ENCODE data around the gene RANBP17. TPM values are rescaled to one million over a fixed set of nuclear protein-coding genes. Genes with fewer than 3 reads are reported as not detected.

The RANBP17 gene
- total and polyA plus RNA-seq, 5 donors, result 0.72 to 7.1 (median 5.7) TPM

GRCh38 chr5:171092194-171092593 lies 230.4 kb downstream of the RANBP17 start:
- Histone ChIP-seq H3K27me3 (ENCODE audit: control insufficient read depth, insufficient read depth) (no peaks in the 10 kb centered on the region), H3K4me3 (ENCODE audit: low read length) (no peak overlapping the region), H3K27ac (ENCODE audit: low read length) (no peak overlapping the region), H3K9me3 (ENCODE audit: control insufficient read depth, low read length) (no peaks in the 10 kb centered on the region), H3K4me1 (ENCODE audit: control insufficient read depth, insufficient read depth, low read length) (no peaks in the 10 kb centered on the region)
- 80% methylated on average over 2 of the region's 2 CpGs for WGBS
- intact Hi-C loops (cut with DNase I), result no loop called here
- DNase-seq (no peak), ATAC-seq (no peak)

GRCh38 chr5:171093598-171093997 lies 231.8 kb downstream of the RANBP17 start:
- H3K9me3 ChIP-seq (ENCODE audit: control insufficient read depth, low read length), result no peaks in the 10 kb centered on the region
- no peaks in the 10 kb centered on the region for H3K4me1 ChIP-seq (ENCODE audit: control insufficient read depth, insufficient read depth, low read length)
- no peak overlapping the region for H3K4me3 ChIP-seq (ENCODE audit: low read length)
- H3K27me3 ChIP-seq (ENCODE audit: control insufficient read depth, insufficient read depth), result no peaks in the 10 kb centered on the region
- ATAC-seq (no peak), DNase-seq (no peak)
- intact Hi-C loops (cut with DNase I), result no loop called here
- no peak overlapping the region for H3K27ac ChIP-seq (ENCODE audit: low read length)

- no peak overlapping the region for H3K4me3 ChIP-seq (ENCODE audit: low read length)
- H3K9me3 ChIP-seq (ENCODE audit: control insufficient read depth, low read length), result no peaks in the 10 kb centered on the region
- intact Hi-C loops (cut with DNase I), result no loop called here
- no peak for ATAC-seq
- H3K27me3 ChIP-seq (ENCODE audit: control insufficient read depth, insufficient read depth), result no peaks in the 10 kb centered on the region
- WGBS, result 69% methylated on average over 3 of the region's 3 CpGs
- no peak overlapping the region for H3K27ac ChIP-seq (ENCODE audit: low read length)
- no peak for DNase-seq
- no peaks in the 10 kb centered on the region for H3K4me1 ChIP-seq (ENCODE audit: control insufficient read depth, insufficient read depth, low read length)
These were observed 232.5 kb downstream of the RANBP17 start for GRCh38 chr5:171094356-171094755.

- no peak for ATAC-seq
- Histone ChIP-seq H3K4me3 (ENCODE audit: low read length) (no peak overlapping the region), H3K27ac (ENCODE audit: low read length) (no peak overlapping the region), H3K9me3 (ENCODE audit: control insufficient read depth, low read length) (no peaks in the 10 kb centered on the region), H3K27me3 (ENCODE audit: control insufficient read depth, insufficient read depth) (no peaks in the 10 kb centered on the region), H3K4me1 (ENCODE audit: control insufficient read depth, insufficient read depth, low read length) (no peaks in the 10 kb centered on the region)
- peak in 1 of 3 donors; percentile 20 for DNase-seq
- WGBS, result 63% methylated on average over 11 of the region's 11 CpGs
- intact Hi-C loops (cut with DNase I), result no loop called here
These were observed 241.2 kb downstream of the RANBP17 start for GRCh38 chr5:171102877-171103610.

GRCh38 chr5:171107669-171108068 lies 245.9 kb downstream of the RANBP17 start:
- intact Hi-C loops (cut with DNase I), result no loop called here
- no peak overlapping the region for H3K27ac ChIP-seq (ENCODE audit: low read length)
- ATAC-seq (no peak), DNase-seq (no peak)
- no peak overlapping the region for H3K4me3 ChIP-seq (ENCODE audit: low read length)
- H3K4me1 ChIP-seq (ENCODE audit: control insufficient read depth, insufficient read depth, low read length), result no peaks in the 10 kb centered on the region
- H3K27me3 ChIP-seq (ENCODE audit: control insufficient read depth, insufficient read depth), result no peaks in the 10 kb centered on the region
- 94% methylated on average over 4 of the region's 4 CpGs for WGBS
- H3K9me3 ChIP-seq (ENCODE audit: control insufficient read depth, low read length), result no peaks in the 10 kb centered on the region

- WGBS, result 87% methylated on average over 5 of the region's 5 CpGs
- Histone ChIP-seq H3K27ac (ENCODE audit: low read length) (no peak overlapping the region), H3K9me3 (ENCODE audit: control insufficient read depth, low read length) (no peaks in the 10 kb centered on the region), H3K4me3 (ENCODE audit: low read length) (no peak overlapping the region), H3K4me1 (ENCODE audit: control insufficient read depth, insufficient read depth, low read length) (no peaks in the 10 kb centered on the region), H3K27me3 (ENCODE audit: control insufficient read depth, insufficient read depth) (no peaks in the 10 kb centered on the region)
- DNase-seq, result no peak
- ATAC-seq, result no peak
- intact Hi-C loops (cut with DNase I), result no loop called here
These were observed 253.7 kb downstream of the RANBP17 start for GRCh38 chr5:171115519-171115918.

GRCh38 chr5:171116719-171117118 lies 254.9 kb downstream of the RANBP17 start:
- no peak overlapping the region for H3K4me3 ChIP-seq (ENCODE audit: low read length)
- 93% methylated on average over 2 of the region's 2 CpGs for WGBS

GRCh38 chr5:171120986-171121622 lies 259.3 kb downstream of the RANBP17 start:
- Histone ChIP-seq H3K4me1 (ENCODE audit: control insufficient read depth, insufficient read depth, low read length) (no peaks in the 10 kb centered on the region), H3K27me3 (ENCODE audit: control insufficient read depth, insufficient read depth) (no peaks in the 10 kb centered on the region), H3K27ac (ENCODE audit: low read length) (no peak overlapping the region), H3K9me3 (ENCODE audit: control insufficient read depth, low read length) (no peaks in the 10 kb centered on the region), H3K4me3 (ENCODE audit: low read length) (no peak overlapping the region)
- 88% methylated on average over 15 of the region's 15 CpGs for WGBS
- intact Hi-C loops (cut with DNase I), result no loop called here
- DNase-seq (peak in 1 of 3 donors; percentile 24), ATAC-seq (no peak)

More at GRCh38 chr5:171116719-171117118, 254.9 kb downstream of the RANBP17 start:
- Histone ChIP-seq H3K9me3 (ENCODE audit: control insufficient read depth, low read length) (no peaks in the 10 kb centered on the region), H3K27ac (ENCODE audit: low read length) (no peak overlapping the region), H3K4me1 (ENCODE audit: control insufficient read depth, insufficient read depth, low read length) (no peaks in the 10 kb centered on the region), H3K27me3 (ENCODE audit: control insufficient read depth, insufficient read depth) (no peaks in the 10 kb centered on the region)
- DNase-seq, result no peak
- ATAC-seq, result no peak
- intact Hi-C loops (cut with DNase I), result no loop called here

- ATAC-seq (no peak), DNase-seq (no peak)
- Histone ChIP-seq H3K9me3 (ENCODE audit: control insufficient read depth, low read length) (no peaks in the 10 kb centered on the region), H3K4me3 (ENCODE audit: low read length) (no peak overlapping the region), H3K4me1 (ENCODE audit: control insufficient read depth, insufficient read depth, low read length) (no peaks in the 10 kb centered on the region), H3K27ac (ENCODE audit: low read length) (no peak overlapping the region), H3K27me3 (ENCODE audit: control insufficient read depth, insufficient read depth) (no peaks in the 10 kb centered on the region)
- intact Hi-C loops (cut with DNase I), result no loop called here
- 96% methylated on average over 3 of the region's 3 CpGs for WGBS
These were observed 259.8 kb downstream of the RANBP17 start for GRCh38 chr5:171121638-171122037.

- Histone ChIP-seq H3K27me3 (ENCODE audit: control insufficient read depth, insufficient read depth) (no peaks in the 10 kb centered on the region), H3K27ac (ENCODE audit: low read length) (no peak overlapping the region), H3K4me1 (ENCODE audit: control insufficient read depth, insufficient read depth, low read length) (no peaks in the 10 kb centered on the region), H3K9me3 (ENCODE audit: control insufficient read depth, low read length) (no peaks in the 10 kb centered on the region), H3K4me3 (ENCODE audit: low read length) (no peak overlapping the region)
- DNase-seq (peak; percentile 22 to 61 (median 45)), ATAC-seq (no peak)
- WGBS, result 85% methylated on average over 2 of the region's 2 CpGs
- intact Hi-C loops (cut with DNase I), result no loop called here
These were observed 260.6 kb downstream of the RANBP17 start for GRCh38 chr5:171122372-171122771.

GRCh38 chr5:171123417-171123816 lies 261.6 kb downstream of the RANBP17 start:
- intact Hi-C loops (cut with DNase I), result no loop called here
- Histone ChIP-seq H3K27me3 (ENCODE audit: control insufficient read depth, insufficient read depth) (no peaks in the 10 kb centered on the region), H3K27ac (ENCODE audit: low read length) (no peak overlapping the region), H3K4me3 (ENCODE audit: low read length) (no peak overlapping the region), H3K4me1 (ENCODE audit: control insufficient read depth, insufficient read depth, low read length) (no peaks in the 10 kb centered on the region), H3K9me3 (ENCODE audit: control insufficient read depth, low read length) (no peaks in the 10 kb centered on the region)
- DNase-seq (no peak), ATAC-seq (no peak)
- 96% methylated on average over 4 of the region's 4 CpGs for WGBS
